Endometrium (tissue), 2 donors: ENCODE measurements around the gene TAMALIN.
"Not testable (repeated sequence)": the region's sequence is repeated elsewhere in the genome, so short reads cannot be mapped to it uniquely, and the experiment has no call there.

ENCODE experiments used
- FAIRE-seq: peaks from 2 replicates; lab custom pipeline; 2012; peaks lifted over from hg19 to GRCh38; lab: Jason Lieb, UNC
- donor health status: control.
- donor health status: control.

TAMALIN gene

GRCh38 chr12:52006726-52007157 lies at the start of gene TAMALIN:
Gene TAMALIN, plus strand, starts transcription at chr12:52006946. Its CDS starts 74 bp downstream, at chr12:52007020.
- no peak for FAIRE-seq

GRCh38 chr12:51958542-51958941 lies 48.2 kb upstream of the TAMALIN start:
- FAIRE-seq, result no peak

GRCh38 chr12:51959211-51959610 lies 47.5 kb upstream of the TAMALIN start:
- no peak for FAIRE-seq

- FAIRE-seq, result no peak
Measured at GRCh38 chr12:51959921-51960320, 46.8 kb upstream of the TAMALIN start.

- no peak for FAIRE-seq
Measured at GRCh38 chr12:51960488-51960887, 46.3 kb upstream of the TAMALIN start.

- no peak for FAIRE-seq
Measured at GRCh38 chr12:51960890-51961289, 45.9 kb upstream of the TAMALIN start.

- FAIRE-seq, result no peak
Measured at GRCh38 chr12:51961834-51962233, 44.9 kb upstream of the TAMALIN start.

- FAIRE-seq, result no peak
Measured at GRCh38 chr12:51962737-51963136, 44.0 kb upstream of the TAMALIN start.

- no peak for FAIRE-seq
Measured at GRCh38 chr12:51963477-51963876, 43.3 kb upstream of the TAMALIN start.

GRCh38 chr12:51969643-51970042 lies 37.1 kb upstream of the TAMALIN start:
- FAIRE-seq, result no peak

GRCh38 chr12:51970904-51971646 lies 35.7 kb upstream of the TAMALIN start:
- FAIRE-seq, result no peak

GRCh38 chr12:51971679-51972421 lies 34.9 kb upstream of the TAMALIN start:
- no peak for FAIRE-seq

- FAIRE-seq, result no peak
Measured at GRCh38 chr12:51972422-51972812, 34.3 kb upstream of the TAMALIN start.

GRCh38 chr12:51972849-51973273 lies 33.9 kb upstream of the TAMALIN start:
- FAIRE-seq, result no peak

GRCh38 chr12:51973560-51973959 lies 33.2 kb upstream of the TAMALIN start:
- no peak for FAIRE-seq

- FAIRE-seq, result no peak
Measured at GRCh38 chr12:51974646-51975045, 32.1 kb upstream of the TAMALIN start.

GRCh38 chr12:51975196-51975595 lies 31.6 kb upstream of the TAMALIN start:
- no peak for FAIRE-seq

- no peak for FAIRE-seq
Measured at GRCh38 chr12:51976376-51977160, 30.2 kb upstream of the TAMALIN start.

- FAIRE-seq, result no peak
Measured at GRCh38 chr12:51977320-51977753, 29.4 kb upstream of the TAMALIN start.

GRCh38 chr12:51979306-51979705 lies 27.4 kb upstream of the TAMALIN start:
- not testable (repeated sequence) for FAIRE-seq

GRCh38 chr12:51980051-51980808 lies 26.5 kb upstream of the TAMALIN start:
- FAIRE-seq, result no peak

- no peak for FAIRE-seq
Measured at GRCh38 chr12:51980809-51981127, 26.0 kb upstream of the TAMALIN start.
